ENCODE data around the gene EHMT1.

EHMT1 gene

GRCh38 chr9:137691646-137692351, 73.0 kb downstream of the EHMT1 start:
- no peak for DNase-seq (ENCODE audit: low read depth in 3 of 3, low spot score in 1 of 3)

DNA sequence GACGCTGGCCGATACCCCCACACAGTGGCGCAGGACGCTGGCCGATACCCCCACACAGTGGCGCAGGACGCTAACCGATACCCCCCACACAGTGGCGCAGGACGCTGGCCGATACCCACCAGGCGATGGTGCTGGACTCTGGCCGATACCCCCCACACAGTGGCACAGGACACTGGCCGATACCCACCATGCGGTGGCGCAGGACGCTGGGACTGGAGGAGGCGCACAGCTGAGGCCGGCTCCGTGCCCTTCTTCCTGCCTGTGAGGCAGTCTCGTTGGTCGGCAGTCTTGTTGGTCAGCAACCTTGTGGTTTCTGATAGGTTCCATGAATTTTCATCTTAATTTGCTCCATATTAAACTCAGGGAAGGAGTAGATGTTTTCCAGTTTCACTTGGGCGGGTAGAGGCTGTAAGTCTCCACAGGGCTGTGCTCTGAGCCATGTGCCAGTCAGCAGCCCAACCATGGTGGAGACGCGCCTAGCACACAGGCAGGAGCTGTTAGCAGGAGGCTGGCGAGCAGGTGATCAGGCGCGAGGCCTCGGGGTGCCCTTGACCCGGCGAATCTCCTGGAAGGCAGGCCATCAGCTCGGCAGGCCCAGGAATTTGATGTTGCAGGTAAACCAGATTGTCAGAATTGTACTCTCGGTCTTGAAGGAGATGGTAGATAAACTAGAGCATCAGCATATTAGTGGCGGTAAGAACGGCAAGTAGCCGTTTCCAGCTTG, 75.6 kb downstream of the EHMT1 start:
- no peak for DNase-seq (ENCODE audit: low read depth in 3 of 3, low spot score in 1 of 3)

DNA sequence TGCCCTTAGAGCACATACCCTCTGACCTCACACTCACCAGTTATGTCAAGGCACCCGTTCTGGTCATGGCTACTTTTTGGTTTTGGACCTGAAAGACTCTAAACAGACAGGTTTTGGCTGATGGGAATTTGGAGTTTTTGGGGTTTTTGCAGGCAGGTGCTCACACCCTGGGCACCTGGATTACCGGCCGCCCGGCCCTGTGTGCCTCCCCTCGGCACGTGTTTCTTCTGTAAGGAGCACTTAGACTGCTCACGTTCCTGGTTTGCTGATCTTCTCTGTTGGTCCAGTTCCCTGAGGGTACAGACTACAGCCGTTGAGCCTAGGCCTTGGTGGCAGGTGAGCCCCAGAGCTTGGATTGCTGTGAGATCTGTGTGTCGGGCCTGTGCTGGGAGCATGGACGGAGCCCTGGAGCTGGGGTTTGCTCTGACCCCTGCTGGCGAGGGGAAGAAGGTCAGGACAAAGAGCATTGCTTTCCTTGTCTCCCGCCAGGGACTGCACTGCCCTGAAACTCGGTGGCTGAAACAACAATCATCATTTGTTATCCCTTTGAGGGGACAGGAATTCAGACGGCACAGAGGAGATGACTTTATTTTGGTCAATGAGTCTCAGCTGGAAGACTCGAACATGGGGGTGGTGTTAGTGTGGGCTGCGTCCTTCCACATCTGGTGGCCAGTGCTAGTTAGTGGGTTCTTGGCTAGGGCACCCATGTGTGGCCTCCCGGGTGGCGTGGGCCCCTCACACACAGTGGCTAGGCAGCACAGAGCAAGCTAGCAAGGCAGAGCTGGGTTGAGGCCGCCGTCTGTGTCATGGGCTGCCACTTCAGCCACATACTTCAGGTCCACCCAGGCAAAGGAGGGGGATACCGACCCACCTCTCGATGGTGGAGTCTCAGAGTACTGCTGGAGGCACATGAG, 76.4 kb downstream of the EHMT1 start:
- DNase-seq (ENCODE audit: low read depth in 3 of 3, low spot score in 1 of 3): no peak

DNA sequence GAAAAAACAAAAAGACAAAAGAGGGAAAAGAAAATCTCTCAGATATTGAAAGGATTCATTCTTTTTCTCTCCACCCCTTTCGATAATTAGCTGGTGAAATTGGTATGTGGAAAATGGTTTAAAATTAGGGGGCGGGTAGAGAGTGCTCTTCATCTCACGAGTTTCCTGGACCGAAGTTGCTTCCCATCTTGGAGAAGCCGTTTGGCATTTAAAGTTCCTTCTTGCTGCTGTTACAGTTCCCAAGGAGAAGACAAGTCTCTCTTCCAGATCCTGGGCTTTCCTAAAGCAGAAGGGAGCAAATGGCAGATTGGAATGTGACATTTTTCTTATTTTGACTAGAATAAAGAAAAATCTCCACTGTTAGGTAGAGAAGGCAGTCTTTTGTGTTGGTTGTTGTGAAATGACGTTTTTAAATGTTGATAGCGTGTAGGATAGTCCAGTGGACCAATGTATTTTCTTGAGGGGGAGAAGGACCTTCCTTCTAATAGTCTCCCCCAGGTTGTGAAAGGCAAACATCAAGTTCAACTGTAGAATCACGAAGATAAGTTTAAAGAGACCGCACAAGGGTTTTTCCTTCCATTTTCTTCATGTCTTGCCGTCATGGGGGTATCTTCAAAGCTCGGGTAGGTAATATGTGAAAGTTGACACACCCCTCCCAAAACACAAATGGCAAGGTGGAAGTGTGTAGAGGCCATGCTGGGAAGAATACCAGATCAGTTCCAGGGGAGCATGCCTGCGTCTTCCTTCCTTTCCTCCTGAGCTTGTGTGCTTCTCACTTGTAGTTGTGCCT, 77.5 kb downstream of the EHMT1 start:
- DNase-seq (ENCODE audit: low read depth in 3 of 3, low spot score in 1 of 3): no peak

DNA sequence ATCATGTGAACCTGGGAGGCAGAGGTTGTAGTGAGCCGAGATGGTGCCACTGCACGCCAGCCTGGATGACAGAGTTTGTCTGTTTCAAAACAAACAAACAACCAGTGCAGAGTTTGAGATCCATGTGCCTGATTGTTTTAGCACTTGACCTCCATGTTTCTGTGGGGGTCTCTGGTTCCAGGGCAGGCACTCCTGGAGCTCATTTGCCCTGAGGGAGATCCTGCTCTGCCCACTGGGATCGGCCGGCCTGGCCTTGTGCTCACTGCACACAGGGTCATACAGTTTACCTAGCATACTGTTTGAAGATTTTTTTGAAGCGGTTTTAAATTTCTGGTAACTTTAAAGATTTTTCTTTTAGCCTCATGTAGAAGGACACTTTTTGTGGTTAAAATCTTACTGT, 78.4 kb downstream of the EHMT1 start:
- DNase-seq (ENCODE audit: low read depth in 3 of 3, low spot score in 1 of 3): no peak

- no peak for DNase-seq (ENCODE audit: low read depth in 3 of 3, low spot score in 1 of 3)
Measured at GRCh38 chr9:137697832-137698231, 79.0 kb downstream of the EHMT1 start.

- DNase-seq (ENCODE audit: low read depth in 3 of 3, low spot score in 1 of 3): no peak
Measured at GRCh38 chr9:137700911-137701310, 82.1 kb downstream of the EHMT1 start.

GRCh38 chr9:137702615-137703379, 84.0 kb downstream of the EHMT1 start:
- no peak for DNase-seq (ENCODE audit: low read depth in 3 of 3, low spot score in 1 of 3)

DNA sequence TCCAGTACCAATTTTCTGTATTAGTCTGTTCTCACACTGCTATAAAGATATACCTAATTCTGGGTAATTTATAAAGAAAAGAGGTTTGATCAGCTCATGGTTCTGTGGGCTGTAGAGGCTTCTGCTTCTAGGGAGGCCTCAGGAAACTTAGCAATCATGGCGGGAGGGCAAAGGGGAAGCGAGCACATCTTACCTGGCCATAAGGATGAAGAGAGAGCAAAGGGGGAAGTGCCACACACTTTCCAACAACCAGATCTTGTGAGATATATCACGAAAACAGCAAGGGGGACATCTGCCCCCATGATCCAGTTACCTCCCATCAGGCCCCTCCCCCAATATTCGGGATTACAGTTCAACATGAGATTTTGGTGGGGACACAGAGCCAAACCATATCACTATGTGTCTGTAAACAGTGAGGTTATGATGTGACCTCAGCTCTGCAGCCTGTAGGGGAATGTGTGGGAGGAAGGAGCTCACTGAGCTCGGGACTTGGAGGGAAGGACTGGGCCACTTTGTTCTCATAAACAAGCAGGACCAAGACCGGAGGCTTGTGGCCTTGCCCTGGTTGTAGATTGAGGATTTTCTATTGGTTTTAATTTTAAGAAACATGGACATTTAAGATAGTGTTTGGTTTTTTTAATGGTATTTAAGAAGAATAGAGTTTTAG, 85.2 kb downstream of the EHMT1 start:
- DNase-seq (ENCODE audit: low read depth in 3 of 3, low spot score in 1 of 3): no peak

- DNase-seq (ENCODE audit: low read depth in 3 of 3, low spot score in 1 of 3): no peak
Measured at GRCh38 chr9:137705443-137705863, 86.6 kb downstream of the EHMT1 start.

DNA sequence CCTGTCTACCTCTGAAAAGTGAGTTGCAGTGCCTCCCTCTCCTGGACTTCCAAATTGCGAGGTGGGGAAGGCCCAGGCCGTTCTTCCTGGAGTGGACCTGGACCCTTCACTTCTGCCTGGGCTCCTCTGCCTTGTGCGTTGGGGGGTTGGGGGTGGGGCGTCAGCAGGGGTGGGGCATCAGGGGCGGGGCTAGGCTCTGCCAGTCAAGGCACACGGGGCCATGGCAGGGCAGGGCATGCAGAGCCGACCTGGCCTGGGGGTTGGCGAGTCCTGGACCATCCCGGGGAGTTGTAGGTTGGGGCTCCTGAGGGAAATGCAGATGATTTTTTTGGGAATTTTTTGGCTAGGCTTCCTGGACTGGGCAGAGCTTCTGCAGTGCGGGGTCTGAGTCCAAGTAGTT, 87.1 kb downstream of the EHMT1 start:
- no peak for DNase-seq (ENCODE audit: low read depth in 3 of 3, low spot score in 1 of 3)

DNA sequence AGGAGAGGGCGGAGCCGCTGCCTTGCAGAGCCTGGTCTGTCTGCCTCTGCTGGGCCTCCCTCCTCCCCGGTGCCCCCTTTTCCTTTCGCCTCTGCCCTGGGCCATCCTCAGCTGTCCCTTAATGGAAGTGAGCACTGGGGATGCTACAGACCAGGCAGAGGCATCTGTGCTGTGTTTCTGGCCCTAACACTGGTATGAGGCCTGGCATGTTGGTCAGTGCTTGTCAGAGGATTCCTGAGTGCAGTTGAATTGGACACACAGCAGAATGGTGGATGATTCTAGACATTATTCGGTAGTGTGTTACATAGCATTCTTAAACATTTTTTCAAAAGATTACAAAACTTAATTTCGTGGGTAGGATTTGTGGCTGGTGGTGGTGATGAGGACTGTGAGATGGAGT, 88.6 kb downstream of the EHMT1 start:
- DNase-seq (ENCODE audit: low read depth in 3 of 3, low spot score in 1 of 3): no peak

- DNase-seq (ENCODE audit: low read depth in 3 of 3, low spot score in 1 of 3): no peak
Measured at GRCh38 chr9:137708590-137709284, 89.9 kb downstream of the EHMT1 start.

- no peak for DNase-seq (ENCODE audit: low read depth in 3 of 3, low spot score in 1 of 3)
Measured at GRCh38 chr9:137709411-137710101, 90.8 kb downstream of the EHMT1 start.

DNA sequence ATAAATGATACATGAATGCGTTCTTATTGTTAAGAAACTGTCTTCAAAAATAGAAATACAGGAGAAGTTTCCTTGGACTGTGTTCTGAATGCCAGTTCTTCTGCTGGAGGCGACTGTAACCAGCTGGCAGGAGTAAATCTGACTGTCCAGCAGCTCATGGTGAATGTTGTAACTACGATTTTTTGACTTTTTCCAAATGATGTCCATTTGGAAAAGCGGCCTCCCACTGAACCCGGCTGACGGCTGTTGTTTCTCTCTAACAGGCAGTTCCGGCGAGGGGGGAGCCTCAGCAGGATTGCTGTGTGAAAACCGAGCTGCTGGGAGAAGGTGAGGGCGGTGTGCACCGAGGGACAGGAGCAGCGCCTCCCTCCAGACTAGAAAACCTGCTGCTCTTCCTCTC, 91.9 kb downstream of the EHMT1 start:
- DNase-seq (ENCODE audit: low read depth in 3 of 3, low spot score in 1 of 3): no peak

DNA sequence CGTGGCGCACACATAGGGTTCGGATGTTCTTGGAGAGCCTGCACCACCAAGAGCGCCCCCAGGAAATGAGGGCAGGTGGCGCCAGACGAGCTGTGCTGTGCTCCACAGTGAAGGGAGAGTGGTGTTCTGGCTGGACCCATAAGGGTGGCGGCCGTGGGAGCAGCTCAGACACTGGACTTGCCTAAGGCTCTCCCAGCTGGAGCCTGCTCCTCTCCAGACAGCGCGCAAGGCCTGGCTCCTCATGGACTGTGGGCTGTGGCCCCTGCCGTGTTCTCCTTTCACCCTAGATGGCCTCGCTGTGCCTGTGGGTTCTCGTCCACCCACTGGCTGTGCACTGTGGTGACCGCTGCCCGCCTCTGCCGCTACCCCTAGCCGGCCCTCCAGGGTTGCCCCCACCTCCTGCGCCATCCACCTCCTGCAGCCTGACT, 92.9 kb downstream of the EHMT1 start:
- DNase-seq (ENCODE audit: low read depth in 3 of 3, low spot score in 1 of 3): no peak

- DNase-seq (ENCODE audit: low read depth in 3 of 3, low spot score in 1 of 3): no peak
Measured at GRCh38 chr9:137715321-137715720, 96.5 kb downstream of the EHMT1 start.
